ENCODE data around the gene ATOX1. TPM values are rescaled to one million over a fixed set of nuclear protein-coding genes. Genes with fewer than 3 reads are reported as not detected.

Gene ATOX1
- total and polyA plus RNA-seq, 2 donors from 2014 or later, result 83.2 to 611 TPM

DNA sequence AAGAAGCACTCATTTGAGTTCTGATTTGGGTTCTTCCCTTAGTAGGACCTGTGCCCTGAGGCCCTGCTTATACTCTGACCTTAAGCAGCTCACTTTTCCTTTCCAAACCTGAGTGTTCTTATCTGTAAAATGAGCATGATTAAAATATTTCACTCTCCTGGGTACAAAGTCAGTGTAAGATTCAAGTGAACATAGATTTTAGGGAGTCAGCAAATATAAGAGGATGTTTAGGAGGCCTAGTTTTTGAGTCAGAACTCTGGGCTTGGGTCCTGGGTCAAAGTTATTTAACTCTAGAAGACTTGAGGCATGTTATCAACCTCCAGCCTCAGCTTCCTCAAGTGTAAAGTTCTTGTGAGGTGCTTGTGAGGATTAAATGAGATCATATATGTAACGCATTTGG is 63.0 kb downstream of the ATOX1 start:
- H3K9ac ChIP-seq (ENCODE audit: low read length in 3 of 3), result no peak overlapping the region
- peaks cover 5 to 22% (median 13%) of the 10 kb centered on the region in 3 donors for H3K4me1 ChIP-seq (ENCODE audit: control insufficient read depth in 2 of 3, insufficient read depth in 2 of 3, low read depth in 1 of 3, low read length in 3 of 3)
- no peak overlapping the region for H3K27ac ChIP-seq (ENCODE audit: low read depth in 2 of 2, low read length in 2 of 2)
- intact Hi-C loops (cut with DNase I), result no loop called here
- H3K9me3 ChIP-seq (ENCODE audit: control insufficient read depth in 2 of 3, insufficient read depth in 1 of 3, low read length in 3 of 3), result no peaks in the 10 kb centered on the region
- TF ChIP-seq, protein P1, sequence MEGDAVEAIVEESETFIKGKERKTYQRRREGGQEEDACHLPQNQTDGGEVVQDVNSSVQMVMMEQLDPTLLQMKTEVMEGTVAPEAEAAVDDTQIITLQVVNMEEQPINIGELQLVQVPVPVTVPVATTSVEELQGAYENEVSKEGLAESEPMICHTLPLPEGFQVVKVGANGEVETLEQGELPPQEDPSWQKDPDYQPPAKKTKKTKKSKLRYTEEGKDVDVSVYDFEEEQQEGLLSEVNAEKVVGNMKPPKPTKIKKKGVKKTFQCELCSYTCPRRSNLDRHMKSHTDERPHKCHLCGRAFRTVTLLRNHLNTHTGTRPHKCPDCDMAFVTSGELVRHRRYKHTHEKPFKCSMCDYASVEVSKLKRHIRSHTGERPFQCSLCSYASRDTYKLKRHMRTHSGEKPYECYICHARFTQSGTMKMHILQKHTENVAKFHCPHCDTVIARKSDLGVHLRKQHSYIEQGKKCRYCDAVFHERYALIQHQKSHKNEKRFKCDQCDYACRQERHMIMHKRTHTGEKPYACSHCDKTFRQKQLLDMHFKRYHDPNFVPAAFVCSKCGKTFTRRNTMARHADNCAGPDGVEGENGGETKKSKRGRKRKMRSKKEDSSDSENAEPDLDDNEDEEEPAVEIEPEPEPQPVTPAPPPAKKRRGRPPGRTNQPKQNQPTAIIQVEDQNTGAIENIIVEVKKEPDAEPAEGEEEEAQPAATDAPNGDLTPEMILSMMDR (IDR thresholded peaks at IDR 0.05; ENCODE audit: borderline replicate concordance, extremely low read depth, insufficient read depth), result no peak
- no peaks in the 10 kb centered on the region for H3K27me3 ChIP-seq (ENCODE audit: control insufficient read depth, insufficient read depth, low read length)
- H3K4me3 ChIP-seq (ENCODE audit: low read length in 3 of 3), result no peak overlapping the region
- FAIRE-seq, result no peak
- H3K36me3 ChIP-seq (ENCODE audit: control insufficient read depth in 2 of 3, insufficient read depth in 3 of 3, low read length in 3 of 3), result no peaks in the 10 kb centered on the region
- no peak for DNase-seq

DNA sequence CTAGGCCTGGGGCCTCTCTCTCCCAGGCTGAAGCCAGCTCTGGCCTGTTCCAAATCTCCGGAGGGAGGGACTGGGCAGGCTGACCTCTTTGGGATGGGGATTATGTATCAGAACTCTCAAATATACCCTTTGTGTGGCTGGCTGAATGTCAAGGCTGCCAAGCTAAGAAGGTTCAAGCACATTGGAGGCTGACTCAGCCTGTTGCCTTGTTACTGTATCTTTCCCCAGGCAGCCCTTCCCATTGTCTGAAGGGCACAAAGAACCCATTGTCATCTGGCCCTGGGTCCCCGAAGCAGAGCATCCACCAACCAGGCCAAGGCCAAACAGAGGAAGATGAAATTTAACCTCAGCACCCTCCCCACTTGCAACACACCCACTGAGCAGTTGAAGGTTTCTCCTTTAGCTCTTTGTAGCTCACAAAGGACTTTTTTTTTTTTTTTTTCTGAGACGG is 64.4 kb downstream of the ATOX1 start:
- FAIRE-seq, result no peak
- H3K27ac ChIP-seq (ENCODE audit: low read depth in 2 of 2, low read length in 2 of 2), result no peak overlapping the region

More for the DNA sequence above, 64.4 kb downstream of the ATOX1 start:
- intact Hi-C loops (cut with DNase I), result no loop called here
- no peak for DNase-seq
- Histone ChIP-seq H3K4me3 (ENCODE audit: low read length in 3 of 3) (no peak overlapping the region), H3K36me3 (ENCODE audit: control insufficient read depth in 2 of 3, insufficient read depth in 3 of 3, low read length in 3 of 3) (no peaks in the 10 kb centered on the region), H3K27me3 (ENCODE audit: control insufficient read depth, insufficient read depth, low read length) (no peaks in the 10 kb centered on the region), H3K9ac (ENCODE audit: low read length in 3 of 3) (no peak overlapping the region), H3K4me1 (ENCODE audit: control insufficient read depth in 2 of 3, insufficient read depth in 2 of 3, low read depth in 1 of 3, low read length in 3 of 3) (peaks cover 5 to 21% (median 10%) of the 10 kb centered on the region in 3 donors), H3K9me3 (ENCODE audit: control insufficient read depth in 2 of 3, insufficient read depth in 1 of 3, low read length in 3 of 3) (no peaks in the 10 kb centered on the region)
- TF ChIP-seq, protein P1 (IDR thresholded peaks at IDR 0.05; ENCODE audit: borderline replicate concordance, extremely low read depth, insufficient read depth), result no peak

Other genes with a start within 250 kb of the ATOX1 start
- 0.13 TPM for gene FAT2, start 167.3 kb downstream of the ATOX1 start, total RNA-seq
- 0.37 TPM for gene FAT2, start 167.3 kb downstream of the ATOX1 start, polyA plus RNA-seq (ENCODE audit: insufficient read depth, low read depth, low replicate concordance)
- gene SPARC, start 71.7 kb downstream of the ATOX1 start, total RNA-seq, result 637 TPM
- gene SPARC, start 71.7 kb downstream of the ATOX1 start, polyA plus RNA-seq (ENCODE audit: insufficient read depth, low read depth, low replicate concordance), result 581 TPM
- 165 TPM for gene G3BP1, start 13.3 kb upstream of the ATOX1 start, total RNA-seq
- 34.2 TPM for gene G3BP1, start 13.3 kb upstream of the ATOX1 start, polyA plus RNA-seq (ENCODE audit: insufficient read depth, low read depth, low replicate concordance)
- not detected for gene GLRA1, start 166.2 kb upstream of the ATOX1 start, total RNA-seq
- gene GLRA1, start 166.2 kb upstream of the ATOX1 start, polyA plus RNA-seq (ENCODE audit: insufficient read depth, low read depth, low replicate concordance), result not detected

Data from kidney (tissue), 14 donors.